Colonic mucosa (tissue), 4 donors: ENCODE results near the gene GSK3B. TPM values are rescaled to one million over a fixed set of nuclear protein-coding genes. Genes with fewer than 3 reads are reported as not detected.

Experiments
- DNase-seq: peaks from one replicate; pipeline ENCODE4 v3.0.0-alpha.2; 2020
- H3K27ac ChIP-seq: fragments of 200-600 bp; one replicate; pipeline ENCODE4 v1.8.0; 2021
- H3K27me3 ChIP-seq: fragments of 200-600 bp; one replicate; pipeline ENCODE4 v1.8.0; 2021
- H3K36me3 ChIP-seq: fragments of 200-600 bp; one replicate; pipeline ENCODE4 v1.8.0; 2021
- H3K4me1 ChIP-seq: fragments of 200-600 bp; one replicate; pipeline ENCODE4 v1.8.0; 2021; ENCODE audit warnings: mild to moderate bottlenecking
- H3K4me3 ChIP-seq: fragments of 200-600 bp; one replicate; pipeline ENCODE4 v1.8.0; 2021
- H3K9ac ChIP-seq, 2 donors: one replicate each; pipeline ENCODE4 v1.7.0; 2013; ENCODE audit warnings: control low read depth in 2 of 2, low read depth in 2 of 2, low read length in 2 of 2
- H3K9me3 ChIP-seq: fragments of 200-600 bp; one replicate; pipeline ENCODE4 v1.8.0; 2021
- CTCF ChIP-seq: fragments of 200-600 bp; IDR thresholded peaks from one replicate; pipeline ENCODE4 v1.8.0; 2022; ENCODE audit warnings: antibody characterized with exemption, mild to moderate bottlenecking
- intact Hi-C: fragments of 100-400 bp; cut with DNase I; formaldehyde crosslinking; loops from one replicate; pipeline ENCODE4 v1.14.1; 2022
- total RNA-seq, 2 donors: library from RNA; stranded (reverse); fragmentation: NEBNext Ultra II Directional in 1 of 2; extraction: Animal tissue kit (Norgen Biotek cat#: 25700) in 1 of 2; gene quantifications; one replicate each; pipeline ENCODE4 v1.2.1, GENCODE V29; 2021
- donor health status: healthy.
- donor health status: DM: no; HTN: no; CAD: no.
- donor health status: DM: no; HTN: no; CAD: no.

GSK3B gene
- total RNA-seq, 2 donors from 2014 or later = 34.4 to 43.6 TPM

- intact Hi-C loops = loop anchor here (10.0 kb wide), 1 partner anchor 204 kb away; no protein-coding TSS in a partner anchor
- peaks cover 7% of the 10 kb centered on the region for H3K4me1 ChIP-seq
- no peak overlapping the region for H3K4me3 ChIP-seq
- H3K36me3 ChIP-seq = no peaks in the 10 kb centered on the region
- H3K9ac ChIP-seq = no peak overlapping the region
- H3K9me3 ChIP-seq = no peaks in the 10 kb centered on the region
- H3K27ac ChIP-seq = no peak overlapping the region
- no peak for TF ChIP-seq CTCF
- DNase-seq = no peak
- H3K27me3 ChIP-seq = no peaks in the 10 kb centered on the region
These were observed 4.5 kb upstream of the GSK3B start for GRCh38 chr3:120098710-120099109.

- H3K27me3 ChIP-seq = no peaks in the 10 kb centered on the region
- no peaks in the 10 kb centered on the region for H3K36me3 ChIP-seq
- intact Hi-C loops = loop anchor here (10.0 kb wide), 1 partner anchor 201 kb away; no protein-coding TSS in a partner anchor
- DNase-seq = no peak
- peak overlapping the region; percentile 98 to 100 for H3K9ac ChIP-seq
- peak overlapping the region; percentile 100 for H3K27ac ChIP-seq
- no peaks in the 10 kb centered on the region for H3K9me3 ChIP-seq
- TF ChIP-seq CTCF = no peak
- peak overlapping the region; percentile 88 for H3K4me3 ChIP-seq
- peaks cover 8% of the 10 kb centered on the region for H3K4me1 ChIP-seq
These were observed 1.8 kb upstream of the GSK3B start for GRCh38 chr3:120095979-120096426.

GRCh38 chr3:120095226-120095978, 1.2 kb upstream of the GSK3B start:
- Histone ChIP-seq H3K27me3 (no peaks in the 10 kb centered on the region), H3K4me1 (peaks cover 12% of the 10 kb centered on the region), H3K4me3 (peak overlapping the region; percentile 88), H3K27ac (peak overlapping the region; percentile 100), H3K9ac (peak overlapping the region; percentile 98 to 100), H3K36me3 (no peaks in the 10 kb centered on the region), H3K9me3 (no peaks in the 10 kb centered on the region)
- intact Hi-C loops = loop anchor here (10.0 kb wide), 1 partner anchor 201 kb away; no protein-coding TSS in a partner anchor
- no peak for TF ChIP-seq CTCF
- peak; percentile 92 for DNase-seq

GRCh38 chr3:120094776-120095225, 554 bp upstream of the GSK3B start:
- intact Hi-C loops = loop anchor here (10.0 kb wide), 1 partner anchor 200 kb away; no protein-coding TSS in a partner anchor
- no peaks in the 10 kb centered on the region for H3K36me3 ChIP-seq
- peaks cover 12% of the 10 kb centered on the region for H3K4me1 ChIP-seq
- H3K4me3 ChIP-seq = peak overlapping the region; percentile 88
- H3K27ac ChIP-seq = peak overlapping the region; percentile 100
- no peak for TF ChIP-seq CTCF
- H3K27me3 ChIP-seq = no peaks in the 10 kb centered on the region
- H3K9ac ChIP-seq = peak overlapping the region; percentile 98 to 100
- no peaks in the 10 kb centered on the region for H3K9me3 ChIP-seq
- peak; percentile 100 for DNase-seq

GRCh38 chr3:120093119-120093910, 932 bp downstream of the GSK3B start:
- DNase-seq = peak; percentile 41
- peaks cover 12% of the 10 kb centered on the region for H3K4me1 ChIP-seq
- H3K9me3 ChIP-seq = no peaks in the 10 kb centered on the region
- TF ChIP-seq CTCF = no peak
- intact Hi-C loops = loop anchor here (10.0 kb wide), 1 partner anchor 199 kb away; no protein-coding TSS in a partner anchor
- H3K36me3 ChIP-seq = no peaks in the 10 kb centered on the region
- H3K27ac ChIP-seq = peak overlapping the region; percentile 100
- H3K4me3 ChIP-seq = peak overlapping the region; percentile 89
- peak overlapping the region; percentile 84 to 94 for H3K9ac ChIP-seq
- H3K27me3 ChIP-seq = no peaks in the 10 kb centered on the region
